ENCODE measurements around the gene PTOV1. TPM values are rescaled to one million over a fixed set of nuclear protein-coding genes. Genes with fewer than 3 reads are reported as not detected.

PTOV1 gene
- total and polyA plus RNA-seq, 2 of the 4 experiments (the other 2 are of a cell fraction): 34.4 to 107 TPM

DNA sequence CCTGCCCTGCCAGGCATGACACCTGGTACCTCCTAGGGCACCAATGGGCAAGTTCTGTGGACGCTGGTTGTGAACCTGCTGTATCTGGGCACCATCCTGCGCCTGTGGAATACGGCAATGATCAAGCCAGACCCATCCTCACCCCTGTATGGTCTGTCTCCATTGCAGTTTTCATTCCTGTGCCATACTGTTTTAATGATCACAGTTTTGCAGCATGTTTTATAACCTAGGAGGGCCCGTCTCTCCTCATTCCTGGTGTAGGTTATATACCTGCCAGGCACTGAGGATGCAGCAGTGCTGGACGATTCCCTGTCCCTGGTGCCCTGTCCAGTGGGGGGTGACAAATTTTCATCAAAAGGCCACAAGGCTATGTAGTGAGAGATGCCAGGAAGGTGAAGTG lies 32.1 kb downstream of the PTOV1 start:
- no peak overlapping the region for H3K4me3 ChIP-seq (ENCODE audit: insufficient read depth, low read depth, low read length)
- no peak overlapping the region for H3K14ac ChIP-seq (replicated peaks; ENCODE audit: low read depth, low read length)
- no peak overlapping the region for H2AK9ac ChIP-seq (replicated peaks; ENCODE audit: low read depth, low read length, poor library complexity)
- H4K91ac ChIP-seq (ENCODE audit: insufficient read depth, low read depth, low read length): no peak overlapping the region
- no peaks in the 10 kb centered on the region for H3K27me3 ChIP-seq (ENCODE audit: control insufficient read depth, insufficient read depth, low read length)
- no peak overlapping the region for H3K9ac ChIP-seq (ENCODE audit: low read depth, low read length)
- peaks cover 6% of the 10 kb centered on the region; the same call in 1 of the 2 replicates for H3K9me1 ChIP-seq (ENCODE audit: insufficient read depth, low read length)
- peaks cover 61% of the 10 kb centered on the region for H3K36me3 ChIP-seq (ENCODE audit: control insufficient read depth, insufficient read depth, low read length)
- H3K27ac ChIP-seq (ENCODE audit: insufficient read depth, low read length): no peak overlapping the region
- no peak overlapping the region for H3K4ac ChIP-seq (ENCODE audit: low read depth, low read length)
- ChIA-PET CTCF (no interaction called here), POLR2A (ENCODE audit: unreplicated experiment) (no interaction called here)
- H2BK5ac ChIP-seq (ENCODE audit: low read depth, low read length, poor library complexity, severe bottlenecking): no peak overlapping the region
- no peak overlapping the region for H2AFZ ChIP-seq (replicated peaks; ENCODE audit: low read length, poor library complexity)
- H2AK5ac ChIP-seq (ENCODE audit: low read depth, low read length): no peak overlapping the region
- H3K4me2 ChIP-seq (ENCODE audit: low read depth, low read length): no peak overlapping the region
- H3K79me1 ChIP-seq (ENCODE audit: low read depth in 1 of 2, low read length in 2 of 2): peaks cover 12 to 26% of the 10 kb centered on the region in 2 experiments; a peak in 3 of 4 replicates
- ATAC-seq (ENCODE audit: low read depth) (no peak), DNase-seq (no peak)
- no peak overlapping the region for H4K5ac ChIP-seq (ENCODE audit: low read depth, low read length)
- intact Hi-C loops (cut with micrococcal nuclease) (no loop called here), in situ Hi-C loops (cut with MboI; ENCODE audit: low sequenced_read_pairs) (no loop called here), dilution Hi-C loops (cut with HindIII; ENCODE audit: low sequenced_read_pairs, unreplicated experiment) (no loop called here)
- no peak overlapping the region for H3K56ac ChIP-seq (ENCODE audit: extremely low read depth, insufficient read depth, low read length)
- 90% methylated on average over 4 of the region's 5 CpGs; no CpG with 5 or more reads in 1 of the 2 experiments for WGBS, 2 experiments (ENCODE audit: extremely low coverage in 2 of 2, insufficient read length in 1 of 2)
- H3K4me1 ChIP-seq (ENCODE audit: control insufficient read depth, insufficient read depth, low read length): peaks cover 4% of the 10 kb centered on the region
- H2BK15ac ChIP-seq (ENCODE audit: low read depth, low read length): no peak overlapping the region
- H2BK20ac ChIP-seq (ENCODE audit: low read depth, low read length): no peak overlapping the region
- no TSS peak for BruUV-seq (replicated peaks)
- no peak overlapping the region for H2BK120ac ChIP-seq (ENCODE audit: low read depth, low read length)
- H3K18ac ChIP-seq (ENCODE audit: low read depth, low read length): no peak overlapping the region
- no peaks in the 10 kb centered on the region; the same call in 1 of the 2 replicates for H4K20me1 ChIP-seq (ENCODE audit: insufficient read depth, low read length)
- H4K8ac ChIP-seq (ENCODE audit: low read depth in 2 of 2, low read length in 2 of 2): no peak overlapping the region
- TF ChIP-seq NFE2L2 (IDR thresholded peaks at IDR 0.05; ENCODE audit: low read depth, low read length): no peak
- no peak for TF ChIP-seq SMC3 (IDR thresholded peaks at IDR 0.05; ENCODE audit: low read depth, low read length)
- no peak for TF ChIP-seq CEBPB (IDR thresholded peaks at IDR 0.05; ENCODE audit: low read depth, low read length)
- TF ChIP-seq BHLHE40 (IDR thresholded peaks at IDR 0.05; ENCODE audit: low read depth, low read length): no peak
- TF ChIP-seq MXI1 (IDR thresholded peaks at IDR 0.05; ENCODE audit: borderline replicate concordance, low read depth, low read length): no peak
- no peak for TF ChIP-seq RFX5 (IDR thresholded peaks at IDR 0.05; ENCODE audit: low read depth, low read length)
- TF ChIP-seq POLR2A (IDR thresholded peaks at IDR 0.05; ENCODE audit: low read depth, low read length): no peak
- no peak for TF ChIP-seq FOS (IDR thresholded peaks at IDR 0.05; ENCODE audit: low read depth, low read length)
- no peak for TF ChIP-seq RCOR1 (IDR thresholded peaks at IDR 0.05; ENCODE audit: insufficient replicate concordance, low read length)
- TF ChIP-seq RAD21 (IDR thresholded peaks at IDR 0.05; ENCODE audit: low read length): no peak
- no peak for TF ChIP-seq CHD1 (IDR thresholded peaks at IDR 0.05; ENCODE audit: low read depth, low read length)
- no peak for TF ChIP-seq CTCF (conservative IDR thresholded peaks at IDR 0.05; ENCODE audit: low read depth, low read length)
- TF ChIP-seq, protein P1, sequence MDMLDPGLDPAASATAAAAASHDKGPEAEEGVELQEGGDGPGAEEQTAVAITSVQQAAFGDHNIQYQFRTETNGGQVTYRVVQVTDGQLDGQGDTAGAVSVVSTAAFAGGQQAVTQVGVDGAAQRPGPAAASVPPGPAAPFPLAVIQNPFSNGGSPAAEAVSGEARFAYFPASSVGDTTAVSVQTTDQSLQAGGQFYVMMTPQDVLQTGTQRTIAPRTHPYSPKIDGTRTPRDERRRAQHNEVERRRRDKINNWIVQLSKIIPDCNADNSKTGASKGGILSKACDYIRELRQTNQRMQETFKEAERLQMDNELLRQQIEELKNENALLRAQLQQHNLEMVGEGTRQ (IDR thresholded peaks at IDR 0.05; ENCODE audit: low read depth, low read length): no peak
- no peak for TF ChIP-seq MAZ (IDR thresholded peaks at IDR 0.05; ENCODE audit: borderline replicate concordance, low read depth, low read length)
- no peak for TF ChIP-seq ELK1 (IDR thresholded peaks at IDR 0.05; ENCODE audit: borderline replicate concordance, low read depth, low read length)
- no peak for TF ChIP-seq MAFK (IDR thresholded peaks at IDR 0.05; ENCODE audit: low read depth, low read length)
- H3K23ac ChIP-seq (ENCODE audit: low read depth, low read length): no peak overlapping the region
- H3K9me3 ChIP-seq (ENCODE audit: control insufficient read depth, insufficient read depth, low read length): peaks cover 6% of the 10 kb centered on the region; the same call in 1 of the 2 replicates
